ENCODE measurements around the gene WIZ. TPM values are rescaled to one million over a fixed set of nuclear protein-coding genes. Genes with fewer than 3 reads are reported as not detected.

The WIZ gene
- total and polyA plus RNA-seq, 2 of the 4 experiments (the other 2 are of a cell fraction), result 0.90 to 27.1 TPM

DNA sequence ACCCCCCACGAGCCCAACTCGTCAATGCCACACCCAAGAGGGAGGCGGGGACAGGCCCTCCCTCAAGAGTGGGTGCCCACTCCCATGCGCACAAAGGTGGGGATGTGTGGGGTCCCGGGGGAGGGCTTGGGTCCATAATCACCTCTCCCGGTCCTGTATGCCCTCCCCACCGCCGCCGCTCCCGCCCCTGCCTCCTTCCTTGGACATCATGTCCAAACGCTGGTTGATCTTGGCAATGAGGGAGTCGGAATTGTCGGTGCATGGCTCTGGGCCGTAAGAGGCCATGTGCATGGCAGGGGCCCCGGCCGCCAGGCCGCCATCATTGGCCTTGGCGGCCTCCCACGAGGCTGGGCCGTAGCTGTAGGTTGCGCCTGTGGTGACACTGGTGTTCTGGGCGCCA is 76.1 kb downstream of the WIZ start:
- Histone ChIP-seq H2BK120ac (ENCODE audit: low read depth, low read length) (no peak overlapping the region), H2AK5ac (ENCODE audit: low read depth, low read length) (no peak overlapping the region), H4K20me1 (ENCODE audit: insufficient read depth, low read length) (peaks cover 52% of the 10 kb centered on the region), H3K9ac (ENCODE audit: low read depth, low read length) (no peak overlapping the region), H3K27me3 (ENCODE audit: control insufficient read depth, insufficient read depth, low read length) (no peaks in the 10 kb centered on the region), H3K4me3 (ENCODE audit: insufficient read depth, low read depth, low read length) (no peak overlapping the region), H3K79me1 (ENCODE audit: low read depth in 1 of 2, low read length in 2 of 2) (peaks cover 7 to 70% of the 10 kb centered on the region in 2 experiments), H3K18ac (ENCODE audit: low read depth, low read length) (no peak overlapping the region), H3K9me3 (ENCODE audit: control insufficient read depth, insufficient read depth, low read length) (no peaks in the 10 kb centered on the region), H3K23ac (ENCODE audit: low read depth, low read length) (no peak overlapping the region), H3K4me2 (ENCODE audit: low read depth, low read length) (no peak overlapping the region), H3K56ac (ENCODE audit: extremely low read depth, insufficient read depth, low read length) (no peak overlapping the region), H3K4me1 (ENCODE audit: control insufficient read depth, insufficient read depth, low read length) (peaks cover 8% of the 10 kb centered on the region), H3K36me3 (ENCODE audit: control insufficient read depth, insufficient read depth, low read length) (peaks cover 45% of the 10 kb centered on the region), H4K91ac (ENCODE audit: insufficient read depth, low read depth, low read length) (no peak overlapping the region), H4K5ac (ENCODE audit: low read depth, low read length) (no peak overlapping the region), H2BK5ac (ENCODE audit: low read depth, low read length, poor library complexity, severe bottlenecking) (no peak overlapping the region), H3K9me1 (ENCODE audit: insufficient read depth, low read length) (peaks cover 7% of the 10 kb centered on the region), H2AK9ac (replicated peaks; ENCODE audit: low read depth, low read length, poor library complexity) (no peak overlapping the region), H3K4ac (ENCODE audit: low read depth, low read length) (no peak overlapping the region), H2BK20ac (ENCODE audit: low read depth, low read length) (no peak overlapping the region), H4K8ac (ENCODE audit: low read depth in 2 of 2, low read length in 2 of 2) (no peak overlapping the region), H3K14ac (replicated peaks; ENCODE audit: low read depth, low read length) (no peak overlapping the region), H3K27ac (ENCODE audit: insufficient read depth, low read length) (no peak overlapping the region), H2BK15ac (ENCODE audit: low read depth, low read length) (no peak overlapping the region), H2AFZ (replicated peaks; ENCODE audit: low read length, poor library complexity) (no peak overlapping the region)
- in situ Hi-C loops (cut with MboI; ENCODE audit: low sequenced_read_pairs), result no loop called here
- no peak for TF ChIP-seq CHD1 (IDR thresholded peaks at IDR 0.05; ENCODE audit: low read depth, low read length)
- TF ChIP-seq, protein P1, sequence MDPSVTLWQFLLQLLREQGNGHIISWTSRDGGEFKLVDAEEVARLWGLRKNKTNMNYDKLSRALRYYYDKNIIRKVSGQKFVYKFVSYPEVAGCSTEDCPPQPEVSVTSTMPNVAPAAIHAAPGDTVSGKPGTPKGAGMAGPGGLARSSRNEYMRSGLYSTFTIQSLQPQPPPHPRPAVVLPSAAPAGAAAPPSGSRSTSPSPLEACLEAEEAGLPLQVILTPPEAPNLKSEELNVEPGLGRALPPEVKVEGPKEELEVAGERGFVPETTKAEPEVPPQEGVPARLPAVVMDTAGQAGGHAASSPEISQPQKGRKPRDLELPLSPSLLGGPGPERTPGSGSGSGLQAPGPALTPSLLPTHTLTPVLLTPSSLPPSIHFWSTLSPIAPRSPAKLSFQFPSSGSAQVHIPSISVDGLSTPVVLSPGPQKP (IDR thresholded peaks at IDR 0.05; ENCODE audit: borderline replicate concordance, low read depth, low read length), result no peak
- intact Hi-C loops (cut with micrococcal nuclease), result loop anchor here (10.0 kb wide), 1 partner anchor 269 kb away; the partner anchor contains the start of gene SYDE1
- DNase-seq (no peak), ATAC-seq (ENCODE audit: low read depth) (no peak)
- BruUV-seq (replicated peaks), result no TSS peak
- POLR2A ChIA-PET (ENCODE audit: unreplicated experiment), result no interaction called here
- CTCF ChIA-PET, result no interaction called here
- dilution Hi-C loops (cut with HindIII; ENCODE audit: low sequenced_read_pairs, unreplicated experiment), result no loop called here
- 94% methylated on average over 12 of the region's 22 CpGs; no CpG with 5 or more reads in 1 of the 2 experiments for WGBS, 2 experiments (ENCODE audit: extremely low coverage in 2 of 2, insufficient read length in 1 of 2)

All from IMR-90 (cell line).